ENCODE measurements around the gene ZNF341.

DNA sequence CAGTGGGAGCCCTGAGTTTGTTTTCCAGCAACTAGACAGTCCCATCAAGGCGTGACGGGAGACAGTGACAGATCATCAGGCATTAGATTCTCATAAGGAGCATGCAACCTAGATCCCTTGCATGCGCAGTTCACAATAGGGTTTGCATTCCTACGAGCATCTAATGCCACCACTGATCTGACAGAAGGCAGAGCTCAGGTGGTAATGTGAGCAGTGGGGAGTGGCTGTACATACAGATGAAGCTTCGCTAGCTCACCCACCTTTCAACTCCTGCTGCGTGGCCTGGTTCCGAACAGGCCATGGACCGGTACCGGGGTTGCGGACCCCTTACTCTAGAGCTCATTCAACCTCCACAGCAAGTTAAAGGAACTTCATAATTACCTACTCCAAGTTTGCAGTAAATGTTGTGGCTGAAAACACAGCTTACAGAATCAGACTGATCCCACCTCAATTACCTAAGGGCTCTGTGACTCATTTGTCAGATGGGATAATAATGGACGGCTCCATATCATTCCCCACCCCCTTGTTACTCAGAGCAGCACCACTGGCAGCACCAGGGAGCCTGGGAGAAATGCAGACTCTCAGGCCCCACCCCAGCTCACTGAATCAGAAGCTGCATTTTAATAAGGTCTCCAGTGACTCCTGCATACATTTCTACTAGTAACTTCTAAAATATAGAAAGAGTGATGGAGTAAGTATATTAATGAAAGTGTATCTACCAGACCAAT, 27.4 kb upstream of the ZNF341 start:
- TF ChIP-seq CTCF (IDR thresholded peaks at IDR 0.05; ENCODE audit: borderline replicate concordance, extremely low read depth, low read length, poor library complexity, severe bottlenecking) = no peak
- TF ChIP-seq EZH2 (IDR thresholded peaks at IDR 0.05; ENCODE audit: borderline replicate concordance, low read depth, low read length, severe bottlenecking) = no peak

Measured in DND-41 (cell line).